Measurements from ENCODE around the gene C1QL3.

The C1QL3 gene

DNA sequence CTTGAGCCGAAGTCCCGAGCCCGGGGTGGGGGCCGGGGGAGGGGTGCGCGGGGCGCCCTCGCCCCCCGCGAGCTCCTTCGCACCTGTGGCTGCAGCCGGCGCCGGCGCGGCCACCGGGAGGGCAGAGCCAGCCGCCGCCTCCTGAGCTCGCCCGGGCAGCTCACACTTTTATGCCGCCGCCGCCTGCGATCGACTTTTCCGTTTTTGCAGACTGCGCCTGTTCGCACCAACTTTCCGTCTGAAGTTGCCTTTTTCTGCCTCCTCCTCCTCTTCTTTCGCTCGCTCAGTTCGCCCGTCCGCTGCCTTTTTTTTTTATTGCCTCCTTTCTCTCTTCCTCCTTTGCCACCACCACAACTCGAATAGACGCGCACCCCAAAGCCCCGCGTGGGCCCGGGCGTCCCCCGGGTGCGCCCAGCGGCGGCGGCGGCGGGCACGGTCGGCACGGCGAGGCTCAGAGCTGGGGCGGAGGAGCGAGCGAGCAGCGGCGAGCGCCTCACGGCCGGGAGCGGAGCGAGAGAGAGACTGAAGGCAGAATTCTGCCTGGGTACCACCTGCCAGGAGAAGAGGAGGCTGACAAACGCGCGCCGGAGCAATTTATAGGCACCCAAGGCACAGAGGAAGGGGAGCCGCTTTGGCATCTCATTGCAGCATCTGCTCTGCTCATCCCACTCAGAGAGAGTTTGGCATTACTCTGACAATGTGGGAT, at the start of gene C1QL3:
Gene C1QL3, minus strand, starts transcription at position 569 of the 706 bp plus-strand sequence. CDS start 814 bp downstream, outside the sequence.
- DNase-seq (ENCODE audit: low spot score): no peak

DNA sequence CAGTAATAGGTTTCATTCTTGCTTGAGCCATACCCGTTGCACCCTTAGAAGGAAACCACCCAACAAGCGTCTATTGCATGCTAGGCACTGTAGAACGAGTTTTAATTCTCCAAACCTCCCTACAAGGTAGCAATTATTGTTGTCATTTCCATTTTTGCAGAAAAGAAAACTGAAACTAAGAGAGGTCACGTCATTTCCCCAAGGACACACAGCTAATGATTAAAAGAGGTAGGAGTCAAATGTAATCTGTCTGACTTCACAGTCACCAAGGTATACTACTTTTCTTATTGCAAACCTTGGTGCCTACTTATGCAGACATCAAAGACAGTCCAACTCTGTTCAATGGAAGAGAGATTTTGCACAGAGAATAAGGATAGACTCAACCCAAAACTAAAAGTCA, 49.1 kb upstream of the C1QL3 start:
- no peak for DNase-seq (ENCODE audit: low spot score)

DNA sequence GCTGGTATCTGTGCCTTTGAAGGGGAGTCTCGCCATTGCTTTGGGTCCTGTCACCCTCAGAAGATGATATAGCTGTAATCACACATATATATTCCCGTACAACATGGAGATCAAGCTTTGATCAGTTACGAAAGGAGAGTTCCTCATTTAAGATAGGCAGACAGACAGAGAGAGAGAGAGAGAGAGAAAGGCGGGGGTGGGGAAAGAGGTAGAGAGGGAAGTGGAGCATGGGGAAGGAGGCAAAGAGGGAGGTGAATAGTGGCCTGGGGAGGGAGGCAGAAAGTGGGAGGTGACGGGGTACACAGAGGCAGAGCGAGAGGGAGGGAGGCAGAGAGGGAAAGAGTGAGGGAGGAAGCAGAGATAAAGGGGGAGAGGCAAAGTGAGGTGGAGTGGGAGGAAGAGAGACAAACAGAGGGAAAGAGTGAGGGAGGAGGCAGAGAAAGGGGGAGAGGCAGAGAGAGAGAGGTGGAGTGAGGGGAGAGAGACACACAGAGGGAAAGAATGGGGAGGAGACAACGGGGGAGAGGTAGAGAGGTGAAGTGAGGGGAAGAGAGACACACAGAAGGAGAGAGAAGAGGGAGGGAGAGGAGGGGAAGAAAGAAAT, 44.6 kb upstream of the C1QL3 start:
- DNase-seq (ENCODE audit: low spot score): no peak

DNA sequence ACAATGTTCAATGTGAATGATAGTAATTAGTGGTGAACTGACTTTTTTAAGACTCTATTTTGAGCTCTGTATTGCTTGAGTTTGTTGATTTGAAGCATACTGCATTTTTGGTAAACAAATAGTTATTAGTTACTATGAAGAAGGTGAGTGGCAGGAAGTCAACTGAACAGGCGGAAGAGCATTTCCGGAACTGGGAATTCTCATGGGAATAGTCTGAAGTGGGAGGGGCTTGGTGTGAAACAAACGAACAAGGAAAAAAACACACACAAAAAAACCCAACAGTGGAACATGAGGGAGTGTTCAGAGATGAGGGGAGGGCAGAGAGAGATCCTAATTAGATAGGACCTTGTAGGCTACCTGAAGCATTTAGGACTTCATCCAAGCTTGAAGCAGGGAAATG, 43.9 kb upstream of the C1QL3 start:
- DNase-seq (ENCODE audit: low spot score): no peak

DNA sequence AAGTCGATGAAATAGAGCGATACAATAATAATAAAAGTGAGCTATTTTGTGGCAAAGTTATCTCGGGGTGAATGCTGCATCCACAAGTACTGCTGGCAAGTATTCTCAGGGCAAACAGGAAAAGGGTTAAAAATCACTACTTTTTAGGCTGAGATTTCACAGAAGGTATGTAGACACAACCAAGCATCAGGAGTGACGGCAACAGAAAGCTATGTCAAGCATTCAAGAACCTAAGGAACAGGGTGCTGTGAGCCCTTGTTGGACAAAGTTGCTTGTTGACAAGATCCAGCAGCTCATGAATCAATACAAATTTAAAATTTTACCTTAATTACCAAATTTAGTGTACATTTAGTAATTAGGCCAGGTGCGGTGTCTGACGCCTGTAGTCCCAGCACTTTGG, 41.2 kb upstream of the C1QL3 start:
- no peak for DNase-seq (ENCODE audit: low spot score)

DNA sequence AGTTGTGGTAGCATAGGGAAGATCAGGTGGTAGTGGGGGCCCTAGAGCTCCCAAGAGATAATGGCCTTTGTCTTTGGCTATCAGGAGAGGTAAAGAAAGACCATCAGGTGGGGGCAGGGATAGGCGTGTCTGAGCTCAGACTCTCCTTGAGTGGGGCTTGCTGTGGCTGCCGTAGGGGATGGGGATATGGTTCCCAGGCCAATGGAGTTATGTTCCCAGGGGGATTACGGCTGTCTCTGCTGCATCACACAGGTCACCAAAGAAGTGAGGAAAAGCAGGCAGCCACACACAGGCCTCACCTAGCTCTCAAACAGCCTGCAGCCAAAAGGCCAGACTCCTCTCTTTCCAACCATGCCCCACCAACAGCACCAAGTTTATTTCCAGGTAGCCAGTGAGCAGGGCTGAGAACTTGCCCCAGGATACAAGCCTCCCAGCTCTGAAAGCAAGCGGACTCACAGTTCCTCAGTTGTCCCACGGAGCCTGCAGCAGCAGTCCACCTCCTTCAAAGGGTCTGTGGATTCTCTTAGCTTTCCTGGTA, 37.6 kb upstream of the C1QL3 start:
- no peak for DNase-seq (ENCODE audit: low spot score)

DNA sequence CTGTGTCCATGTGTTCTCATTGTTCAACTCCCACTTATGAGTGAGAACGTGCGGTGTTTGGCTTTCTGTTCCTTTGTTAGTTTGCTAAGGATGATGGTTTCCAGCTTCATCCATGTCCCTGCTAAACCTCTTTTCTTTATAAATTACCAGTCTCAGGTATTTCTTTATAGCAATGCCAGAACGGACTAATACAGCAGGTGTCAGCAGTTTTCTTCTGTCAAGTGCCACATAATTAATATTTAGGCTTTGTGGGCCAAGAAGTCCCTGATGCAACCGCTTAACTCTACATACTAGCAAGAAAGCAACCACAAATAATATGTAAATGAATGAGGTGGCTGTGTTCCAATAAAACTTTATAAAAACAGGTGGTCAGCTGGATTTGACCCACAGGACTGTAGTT, 26.3 kb upstream of the C1QL3 start:
- DNase-seq (ENCODE audit: low spot score): no peak

DNA sequence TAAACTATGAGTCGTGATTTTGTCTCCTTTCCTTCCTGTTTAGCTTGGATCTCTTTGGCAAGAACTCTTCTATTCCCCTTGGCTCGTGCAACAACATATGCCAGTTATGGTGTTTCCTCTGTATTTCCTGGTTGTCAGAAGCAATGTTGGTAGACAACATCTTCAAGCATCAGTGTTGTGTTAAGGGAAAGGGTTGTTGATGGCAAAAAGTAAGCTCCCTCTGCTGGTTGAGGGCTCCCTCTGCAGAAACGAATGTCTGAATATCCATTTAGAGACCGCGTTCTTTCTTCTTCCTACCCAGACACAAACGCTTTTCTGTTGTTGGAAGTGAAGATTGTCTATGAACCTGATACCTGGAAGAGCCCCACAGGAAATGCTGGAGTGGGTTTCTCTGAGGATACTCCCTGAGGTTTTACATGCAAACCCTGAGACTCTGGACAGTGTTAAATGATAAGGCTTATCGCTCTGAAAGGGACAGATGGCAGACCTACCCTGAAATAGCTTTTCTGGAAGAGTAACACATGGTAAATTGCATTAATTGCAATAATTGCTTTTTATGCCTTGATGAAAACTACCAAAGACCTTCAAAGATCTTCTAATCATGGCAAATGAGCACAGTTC, 23.5 kb upstream of the C1QL3 start:
- no peak for DNase-seq (ENCODE audit: low spot score)

DNA sequence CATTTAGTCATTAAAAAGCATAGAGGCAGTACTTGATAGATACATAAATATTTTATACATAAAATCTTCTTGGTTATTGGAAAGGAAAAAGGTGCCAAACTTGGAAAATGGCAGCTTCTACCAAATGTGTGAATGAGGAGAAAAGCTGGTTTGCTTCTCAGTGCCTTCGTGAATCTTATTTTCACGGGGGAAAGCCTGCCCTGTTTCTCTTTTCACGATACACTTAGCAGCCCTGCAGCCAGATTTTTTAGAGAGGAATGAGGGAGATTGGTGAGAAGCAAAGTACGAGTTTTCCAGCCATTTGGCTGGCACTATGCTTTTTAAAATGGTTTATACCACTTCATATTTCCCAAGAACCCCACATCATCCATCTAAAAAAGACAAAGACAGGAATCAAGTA, 22.9 kb upstream of the C1QL3 start:
- no peak for DNase-seq (ENCODE audit: low spot score)

DNA sequence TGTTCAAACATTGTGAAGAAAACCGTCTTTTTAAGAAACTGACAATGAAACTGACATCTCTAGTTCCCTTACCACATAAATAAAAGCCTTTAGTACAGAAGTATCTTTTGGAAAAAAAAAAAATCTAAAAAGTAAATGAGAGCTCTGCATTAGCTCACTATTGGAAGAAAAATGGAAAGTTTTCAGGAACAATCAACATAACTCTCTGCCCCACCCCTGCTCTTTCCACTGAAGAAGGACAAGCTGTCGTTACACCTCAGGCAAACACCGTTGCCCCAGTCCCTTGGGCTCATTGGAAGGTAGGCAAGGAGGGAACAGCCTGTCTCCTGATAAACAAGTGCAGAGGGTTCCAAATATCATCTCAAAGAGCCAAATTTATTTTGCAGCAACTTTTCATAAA, 22.4 kb upstream of the C1QL3 start:
- no peak for DNase-seq (ENCODE audit: low spot score)

DNA sequence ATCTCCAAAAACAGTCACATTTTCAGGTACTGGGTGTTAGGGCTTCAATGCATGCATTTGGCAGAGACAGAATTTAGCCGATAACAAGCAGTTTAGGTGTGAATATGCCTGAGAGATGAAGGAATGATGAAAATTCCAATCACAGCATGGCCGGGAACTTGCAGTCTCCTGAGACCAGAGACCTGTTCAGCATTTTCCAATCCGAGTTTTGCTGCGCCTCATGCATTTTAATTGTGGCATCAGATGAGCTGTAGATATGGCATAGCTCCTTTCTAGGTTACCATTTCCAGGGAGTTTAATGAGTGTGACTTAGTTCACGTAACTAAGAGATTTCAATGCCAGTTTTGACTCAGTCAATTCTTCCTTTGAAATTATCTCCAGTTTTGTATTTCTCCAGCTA, 14.5 kb upstream of the C1QL3 start:
- DNase-seq (ENCODE audit: low spot score): no peak

DNA sequence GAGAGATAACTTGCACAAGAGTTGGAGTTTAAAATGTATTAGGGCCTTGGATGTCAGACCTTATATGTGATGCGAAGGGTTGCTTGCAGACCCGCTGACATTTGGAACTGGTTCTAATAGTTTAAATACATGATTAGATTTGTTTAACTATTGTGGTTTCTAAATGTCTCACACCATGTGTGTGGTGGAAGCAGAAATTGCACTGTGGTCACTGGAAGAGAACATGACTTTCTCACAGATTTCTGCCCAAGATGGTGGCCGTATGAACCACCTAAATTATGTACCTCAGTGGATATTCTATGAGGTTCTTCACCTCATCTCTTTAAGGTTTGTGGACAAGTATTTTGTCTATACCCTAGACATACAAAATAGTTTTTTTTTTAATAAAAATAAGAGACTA, 8.2 kb upstream of the C1QL3 start:
- DNase-seq (ENCODE audit: low spot score): no peak

DNA sequence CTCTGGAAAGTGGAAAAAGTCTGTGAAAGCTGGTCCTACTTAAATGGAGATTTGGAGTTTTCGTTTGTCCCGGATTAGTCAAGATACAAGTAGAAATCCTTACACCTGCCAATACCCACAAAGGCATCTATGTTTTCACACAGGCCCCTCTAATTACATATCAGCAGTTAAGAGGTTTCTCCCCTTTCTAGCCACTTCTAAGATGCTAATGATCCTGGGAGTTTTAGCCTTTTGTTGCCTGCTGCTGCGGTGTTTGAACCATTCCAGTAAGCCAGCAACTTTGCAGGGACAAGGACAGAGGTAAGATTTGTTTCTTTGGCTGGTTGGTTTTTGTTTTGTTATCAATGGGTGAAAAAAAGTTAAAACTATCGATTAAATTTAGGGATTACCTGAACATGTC, 5.8 kb upstream of the C1QL3 start:
- DNase-seq (ENCODE audit: low spot score): no peak

DNA sequence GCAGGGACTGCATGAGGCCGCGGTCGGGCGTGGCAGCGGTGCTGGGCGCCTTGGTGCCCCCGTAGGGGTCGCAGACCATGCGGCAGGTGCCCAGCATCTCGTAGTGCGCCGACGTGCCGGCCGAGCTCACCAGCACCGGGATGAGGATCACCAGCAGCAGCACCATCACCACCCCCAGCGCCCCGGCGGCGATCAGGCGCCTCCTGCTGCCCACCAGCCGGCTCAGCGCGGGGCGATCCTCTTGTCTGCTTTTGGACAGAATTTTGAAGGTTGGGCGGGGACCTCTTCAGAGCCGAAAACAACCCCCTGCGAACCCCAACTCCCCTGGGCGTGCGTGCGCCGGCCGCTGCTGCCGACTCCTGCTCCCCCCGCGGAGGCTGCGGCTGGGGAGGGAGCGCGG, 779 bp downstream of the C1QL3 start:
- DNase-seq (ENCODE audit: low spot score): no peak

DNA sequence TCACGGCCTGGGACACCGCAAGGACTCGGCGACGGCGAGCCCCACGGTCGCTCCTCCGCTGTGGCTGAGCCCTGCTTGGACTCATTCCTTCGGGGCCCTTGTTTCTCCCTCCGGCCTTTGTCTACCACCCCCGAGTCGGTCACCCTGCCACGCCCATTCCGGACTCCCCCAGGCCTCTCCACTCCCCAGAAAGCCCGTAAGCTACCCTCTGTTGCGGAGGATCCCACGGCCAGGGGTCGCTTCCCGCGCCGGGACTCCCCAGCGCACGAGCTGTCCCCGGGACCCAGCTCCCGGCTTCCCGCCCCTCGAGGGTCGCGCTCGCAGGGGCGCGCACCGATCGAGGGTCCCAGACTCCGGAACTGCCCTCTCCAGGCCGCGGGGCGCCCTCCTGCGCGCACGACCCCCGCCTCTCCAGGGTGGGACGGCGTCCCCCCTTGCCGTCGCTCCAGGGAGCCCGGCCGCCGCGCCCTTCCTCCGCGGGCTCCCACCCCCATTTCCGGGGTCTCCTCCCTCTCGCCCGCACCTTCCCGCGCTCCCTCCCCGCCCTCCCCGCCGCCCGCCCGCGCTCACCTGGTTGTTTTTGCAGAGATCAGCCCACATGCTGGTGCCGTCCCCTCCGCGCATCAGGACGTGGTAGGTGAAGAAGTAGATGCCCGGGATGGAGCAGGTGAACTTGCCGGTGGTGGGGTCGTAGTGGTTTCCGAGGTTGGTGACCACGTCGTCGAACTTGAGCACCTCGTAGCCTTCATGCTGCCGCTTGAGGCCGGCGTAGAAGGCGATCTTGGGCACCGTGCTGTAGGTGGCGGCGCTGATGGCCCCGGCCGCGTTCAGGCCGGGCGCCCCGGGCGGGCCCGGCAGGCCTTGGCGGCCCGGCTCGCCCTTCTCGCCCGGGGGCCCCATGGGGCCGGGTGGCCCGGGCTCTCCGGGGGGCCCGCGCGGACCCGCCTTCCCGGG, 1.5 kb downstream of the C1QL3 start:
- no peak for DNase-seq (ENCODE audit: low spot score)

DNA sequence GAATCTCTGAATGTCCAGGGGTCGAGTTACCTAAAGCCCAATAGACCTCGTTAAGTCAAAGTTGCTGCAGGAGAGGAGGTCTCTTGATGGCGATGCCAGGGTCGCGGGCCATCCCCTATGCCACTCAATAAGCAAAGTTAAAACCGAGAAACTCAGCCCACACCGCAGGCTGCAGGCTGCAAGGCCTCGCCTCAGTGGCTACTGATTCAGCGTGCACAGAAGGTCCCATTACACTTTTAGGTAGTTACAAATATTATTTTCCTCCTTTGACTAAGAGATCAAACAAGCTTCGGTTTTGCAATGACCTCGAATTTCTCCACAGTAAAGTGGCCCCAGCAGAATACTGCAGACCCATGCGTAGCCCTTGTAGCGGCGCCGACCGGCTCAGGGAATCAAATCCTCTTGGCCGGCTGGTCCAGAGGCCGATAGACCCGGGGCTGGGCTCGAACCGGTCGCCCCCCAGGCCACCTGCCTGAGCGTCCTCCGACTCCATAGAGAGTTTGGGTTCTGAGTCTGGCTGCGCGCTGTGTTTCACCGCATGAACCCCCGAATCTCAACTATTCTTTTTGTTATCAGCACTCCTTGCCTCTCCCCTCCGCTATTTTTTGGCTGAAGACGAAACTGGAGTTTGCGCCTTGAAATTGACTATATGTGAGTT, 2.3 kb downstream of the C1QL3 start:
- no peak for DNase-seq (ENCODE audit: low spot score)

DNA sequence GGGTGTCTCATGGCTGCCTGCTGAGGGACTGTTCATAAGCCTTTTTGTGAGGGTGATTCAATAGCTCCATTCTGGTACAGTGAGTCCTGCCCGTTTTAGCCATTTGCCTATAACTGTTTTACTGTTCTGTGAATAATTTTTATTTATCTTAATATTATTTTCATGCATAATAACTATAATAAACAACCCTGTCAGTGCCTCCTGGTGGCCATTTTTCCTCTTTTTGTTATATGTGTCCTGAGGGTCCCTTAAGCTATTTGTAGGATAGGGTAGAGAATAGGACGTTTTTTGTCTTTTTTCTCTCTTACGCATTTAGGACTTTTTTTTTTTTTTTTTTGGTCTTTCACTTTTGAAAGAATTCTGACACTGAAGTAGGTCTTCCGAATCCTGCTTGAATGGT, 2.9 kb downstream of the C1QL3 start:
- no peak for DNase-seq (ENCODE audit: low spot score)

DNA sequence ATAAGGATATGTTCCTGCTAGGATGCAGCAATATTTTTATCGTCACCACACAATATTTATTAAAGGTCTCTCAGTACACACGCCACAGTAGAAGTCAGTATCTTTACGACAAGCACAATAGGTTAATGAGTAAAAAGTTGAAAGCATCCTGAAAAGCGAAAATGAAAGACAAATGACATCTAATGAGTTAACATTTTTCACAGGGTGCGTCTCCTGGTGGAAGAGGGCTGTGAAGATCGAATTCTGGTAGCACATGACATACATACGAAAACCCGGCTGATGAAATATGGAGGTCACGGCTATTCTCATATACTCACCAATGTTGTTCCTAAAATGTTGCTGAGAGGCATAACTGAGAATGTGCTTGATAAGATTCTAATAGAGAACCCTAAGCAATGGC, 10.8 kb downstream of the C1QL3 start:
- no peak for DNase-seq (ENCODE audit: low spot score)

DNA sequence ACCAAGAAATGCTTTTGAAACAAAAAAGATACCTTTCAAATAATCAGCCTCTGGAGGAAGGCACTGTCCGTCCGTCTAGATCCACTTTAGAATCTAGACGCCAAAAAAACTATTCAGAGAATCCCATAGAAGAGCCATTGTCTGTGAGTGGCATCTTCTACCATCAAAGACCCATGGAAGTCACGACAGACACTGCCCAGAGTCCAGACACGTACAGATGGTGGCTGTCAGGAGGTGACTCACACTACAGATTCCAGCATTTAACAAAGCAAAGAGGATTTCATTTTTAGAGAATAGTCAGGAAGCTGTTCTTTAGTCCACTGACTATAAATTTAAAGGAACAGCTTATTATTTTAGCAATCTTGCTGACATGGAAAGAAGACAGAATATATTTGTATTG, 11.7 kb downstream of the C1QL3 start:
- DNase-seq (ENCODE audit: low spot score): no peak

DNA sequence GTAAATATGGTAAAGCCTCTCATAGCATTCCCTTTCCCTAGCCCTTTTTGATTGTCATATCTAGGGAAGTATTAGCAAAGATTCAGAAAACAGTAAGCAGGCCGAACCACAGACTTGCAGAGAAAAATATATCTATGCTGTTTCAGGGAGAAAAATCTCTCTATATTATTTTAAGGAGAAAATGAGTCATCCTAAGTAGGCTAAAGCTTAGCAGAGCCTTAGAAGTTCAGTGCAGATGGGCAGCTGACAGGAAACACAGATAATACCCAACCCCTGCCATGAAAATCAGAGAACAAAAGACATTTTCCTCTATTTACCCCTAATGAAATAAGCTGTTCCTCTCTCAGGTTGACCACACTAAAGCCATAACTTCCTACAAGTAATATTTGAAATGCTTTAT, 16.5 kb downstream of the C1QL3 start:
- no peak for DNase-seq (ENCODE audit: low spot score)

DNA sequence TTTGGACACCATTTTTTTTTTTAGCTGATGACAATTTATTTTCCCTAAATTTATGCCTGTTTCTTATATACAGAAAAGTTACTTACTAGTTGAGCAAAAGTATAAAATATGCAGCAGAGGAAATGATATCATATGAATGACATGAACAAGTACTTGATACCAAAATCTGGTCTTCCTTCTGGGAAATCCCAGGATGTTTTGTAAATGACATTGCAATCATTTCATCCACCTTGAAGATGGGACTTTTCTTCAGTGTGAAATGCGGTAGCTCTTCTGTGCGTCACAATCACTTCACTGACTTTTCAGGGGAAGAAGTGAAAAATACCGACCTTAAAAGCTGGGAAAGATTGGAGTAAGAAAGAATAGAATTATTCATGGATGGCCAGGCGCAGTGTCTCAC, 23.8 kb downstream of the C1QL3 start:
- no peak for DNase-seq (ENCODE audit: low spot score)
